GM18867 (cell line): ENCODE results near the gene KCNMA1.

ENCODE experiments used
- ATAC-seq: cut with Tn5 transposase; IDR thresholded peaks from one replicate; pipeline ENCODE4 v1.9.1; 2021; ENCODE audit warnings: mild to moderate bottlenecking, moderate library complexity; ENCODE audit not compliant: unreplicated experiment

Gene KCNMA1

GRCh38 chr10:77635402-77636227 is 2.0 kb downstream of the KCNMA1 start:
- no peak for ATAC-seq

GRCh38 chr10:77634939-77635338 is 2.7 kb downstream of the KCNMA1 start:
- no peak for ATAC-seq

DNA sequence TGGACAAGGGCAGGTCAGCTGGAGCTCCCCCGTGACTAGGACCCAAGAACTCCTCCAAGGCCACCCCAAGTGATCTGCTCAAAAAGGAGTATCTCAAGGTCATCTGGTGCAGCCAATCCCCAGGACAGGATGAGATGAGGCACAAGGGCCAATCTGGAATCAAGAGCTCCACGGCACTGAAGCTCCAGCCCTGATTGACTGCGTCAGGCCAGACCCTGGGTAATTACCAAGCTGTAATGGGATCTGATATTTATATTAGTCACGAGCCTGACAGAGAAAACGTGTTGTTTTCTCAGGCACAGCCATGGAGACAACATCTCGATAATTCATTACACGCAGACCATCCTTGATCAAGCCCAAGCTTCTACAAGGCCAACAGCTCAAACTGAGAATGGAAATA is 4.2 kb downstream of the KCNMA1 start:
- ATAC-seq = no peak

GRCh38 chr10:77631241-77631640 is 6.4 kb downstream of the KCNMA1 start:
- no peak for ATAC-seq

- no peak for ATAC-seq
These were observed 7.1 kb downstream of the KCNMA1 start for GRCh38 chr10:77630507-77630848.

DNA sequence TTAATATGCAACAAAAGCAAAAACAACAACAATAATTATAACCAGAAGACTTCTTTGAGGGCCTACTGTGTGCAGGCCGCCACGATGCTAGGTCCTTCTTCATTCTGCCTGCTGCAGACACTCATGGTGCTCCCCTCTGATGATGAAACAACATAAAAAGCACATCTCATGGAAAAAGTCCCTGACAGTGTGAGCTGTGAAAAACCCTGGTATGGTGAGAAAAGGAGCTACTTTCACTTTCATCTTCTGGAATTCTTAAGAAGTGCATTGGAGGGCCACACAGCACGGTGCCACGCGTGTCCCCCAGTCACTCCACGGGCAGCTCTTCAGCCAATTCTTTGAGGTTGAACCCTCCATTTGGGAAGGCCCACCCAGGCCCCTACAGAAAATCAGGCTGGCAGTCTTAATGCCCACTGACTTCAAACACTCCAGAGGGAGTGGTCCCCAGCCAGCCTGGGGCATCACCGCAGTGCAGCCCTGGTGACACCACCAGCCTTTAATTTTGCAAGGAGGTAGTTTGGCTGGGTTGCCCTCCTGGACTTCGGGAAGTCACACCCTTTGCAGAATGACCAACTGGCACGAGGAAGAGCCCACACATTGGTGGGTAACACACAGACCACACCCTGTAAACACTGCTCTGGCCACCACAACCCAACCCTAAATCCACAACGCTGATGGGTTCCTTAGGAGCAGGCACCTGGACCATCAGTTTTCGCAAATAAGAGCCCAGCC is 7.7 kb downstream of the KCNMA1 start:
- ATAC-seq = no peak

GRCh38 chr10:77628906-77629730 is 8.5 kb downstream of the KCNMA1 start:
- ATAC-seq = no peak

- ATAC-seq = no peak
These were observed 11.2 kb downstream of the KCNMA1 start for GRCh38 chr10:77626266-77626935.

- ATAC-seq = no peak
These were observed 12.2 kb downstream of the KCNMA1 start for GRCh38 chr10:77625379-77625778.

GRCh38 chr10:77622889-77623291 is 14.7 kb downstream of the KCNMA1 start:
- peak; percentile 55 for ATAC-seq

GRCh38 chr10:77620731-77621130 is 16.9 kb downstream of the KCNMA1 start:
- ATAC-seq = no peak

DNA sequence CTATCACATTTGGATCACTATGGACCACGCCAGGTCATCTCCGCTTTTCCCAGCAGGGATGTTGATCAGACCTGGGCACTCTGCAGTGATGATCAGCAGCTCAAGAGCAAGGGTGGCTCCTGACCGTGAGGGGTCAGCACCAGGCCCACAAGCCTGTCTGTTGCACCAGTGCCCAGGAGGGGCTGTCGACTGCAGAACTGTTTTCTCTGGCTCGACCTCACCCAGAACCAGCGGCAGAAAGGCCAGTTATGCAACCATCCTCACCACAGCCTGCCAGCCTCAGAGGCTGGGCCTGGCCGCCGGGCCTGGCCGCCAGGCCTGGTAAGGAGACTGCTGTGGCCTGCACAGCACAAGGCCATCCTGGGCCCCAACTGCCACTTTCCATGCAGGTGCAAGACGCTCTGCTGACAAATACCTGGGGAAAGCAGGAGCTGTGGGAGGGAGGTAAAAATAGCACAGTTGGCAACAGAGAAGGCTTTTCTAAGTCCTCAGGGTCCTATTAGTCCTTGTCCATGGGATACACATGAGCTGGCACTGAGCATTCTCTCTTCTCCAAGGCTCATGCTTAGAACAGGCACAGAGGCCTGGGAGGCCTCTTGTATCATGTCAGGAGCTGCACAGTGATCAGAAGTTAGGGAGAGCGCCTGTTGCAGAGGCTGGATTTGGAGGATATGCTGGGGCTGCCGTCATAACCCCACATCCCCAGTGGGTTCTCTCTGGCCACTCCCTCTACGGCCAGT is 17.5 kb downstream of the KCNMA1 start:
- no peak for ATAC-seq

DNA sequence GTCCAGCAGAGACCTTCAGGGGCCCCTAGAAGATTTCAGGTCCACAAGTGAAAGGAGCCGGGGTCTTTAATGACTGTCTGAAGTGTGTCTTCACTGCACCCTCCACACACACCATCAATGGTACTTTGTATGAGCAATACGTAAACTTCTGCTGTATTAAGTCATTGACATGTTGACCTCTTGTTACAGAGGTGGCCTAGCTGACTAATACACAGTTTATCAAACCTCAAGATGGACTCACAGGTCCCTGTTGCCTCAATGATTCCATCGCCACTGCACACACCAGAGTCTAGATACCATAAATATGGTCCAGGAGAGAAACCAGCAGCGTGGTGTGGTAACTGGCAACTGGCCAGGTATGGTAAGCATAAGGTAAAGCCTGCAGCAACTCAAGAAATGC is 19.5 kb downstream of the KCNMA1 start:
- ATAC-seq = no peak

DNA sequence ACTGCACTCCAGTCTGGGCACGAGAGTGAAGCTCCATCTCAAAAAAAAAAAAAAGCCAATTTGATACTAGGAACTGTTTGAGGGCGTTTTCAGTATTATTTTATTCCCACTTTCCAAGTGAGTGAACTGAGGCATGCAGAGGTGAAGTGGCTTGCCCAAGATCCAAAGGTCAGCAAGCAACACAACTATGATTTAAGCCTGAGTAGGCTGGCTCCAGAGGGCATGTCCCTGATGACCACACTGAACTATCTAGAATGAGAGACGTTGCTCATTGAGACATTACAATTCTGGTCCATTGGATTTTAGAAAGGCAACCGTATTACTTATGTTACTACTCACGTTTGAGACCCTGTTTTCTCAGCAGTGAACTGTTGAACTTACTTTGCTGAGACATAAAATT is 20.8 kb downstream of the KCNMA1 start:
- ATAC-seq = no peak

GRCh38 chr10:77614778-77615625 is 22.6 kb downstream of the KCNMA1 start:
- no peak for ATAC-seq

GRCh38 chr10:77613476-77614130 is 24.0 kb downstream of the KCNMA1 start:
- no peak for ATAC-seq

DNA sequence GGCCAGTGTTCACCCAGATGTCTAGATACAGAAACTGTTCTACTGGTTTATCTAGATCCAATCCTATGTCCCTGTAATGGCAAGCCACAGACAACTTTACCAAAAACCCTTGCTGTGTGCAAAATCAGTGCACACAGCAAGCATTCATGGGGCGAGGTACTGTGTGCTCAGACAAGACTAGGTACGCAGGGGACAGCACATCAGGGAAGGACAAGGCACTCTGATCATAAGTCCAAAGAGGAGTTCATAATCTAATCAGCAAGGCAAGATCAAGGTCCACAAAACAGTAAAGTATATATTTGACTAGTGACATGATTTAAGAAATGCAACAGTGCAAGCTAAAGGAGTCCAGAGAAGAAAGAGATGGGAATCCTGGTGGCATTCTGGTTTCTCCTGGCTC is 25.9 kb downstream of the KCNMA1 start:
- no peak for ATAC-seq

GRCh38 chr10:77611221-77611620 is 26.4 kb downstream of the KCNMA1 start:
- no peak for ATAC-seq

GRCh38 chr10:77609781-77610272 is 27.8 kb downstream of the KCNMA1 start:
- ATAC-seq = no peak
